ENCODE measurements around the gene CCDC142.
A peak's percentile ranks its signal among the peaks of the same experiment; 100 is the strongest.

GRCh38 chr2:74457129-74457548 lies 25.7 kb downstream of the CCDC142 start:
- TF ChIP-seq RAD21 (IDR thresholded peaks at IDR 0.05; ENCODE audit: low read depth) (no peak), TAF1 (IDR thresholded peaks at IDR 0.05; ENCODE audit: low read depth) (no peak), REST (IDR thresholded peaks at IDR 0.05; ENCODE audit: low read depth) (no peak), MAX (IDR thresholded peaks at IDR 0.05) (no peak), NFIC (IDR thresholded peaks at IDR 0.05) (no peak), EGR1 (IDR thresholded peaks at IDR 0.05) (no peak), CREB1 (IDR thresholded peaks at IDR 0.05; ENCODE audit: low read depth) (no peak), YY1 (IDR thresholded peaks at IDR 0.05; ENCODE audit: low read depth) (no peak), EP300 (IDR thresholded peaks at IDR 0.05; ENCODE audit: borderline replicate concordance) (0 out of 2 replicates have a peak, but pooled peaks have one; percentile 9)
